ENCODE data around the gene HOTAIR.

Gene HOTAIR

GRCh38 chr12:53985692-53985993, 10.9 kb upstream of the HOTAIR start:
- no peak for DNase-seq

- DNase-seq = peak; percentile 58
Measured at GRCh38 chr12:53984901-53985691, 10.3 kb upstream of the HOTAIR start, which contains the start of gene HOXC10. HOXC10 (plus strand) TSS chr12:53985146; CDS start chr12:53985260, 114 bp downstream.

DNA sequence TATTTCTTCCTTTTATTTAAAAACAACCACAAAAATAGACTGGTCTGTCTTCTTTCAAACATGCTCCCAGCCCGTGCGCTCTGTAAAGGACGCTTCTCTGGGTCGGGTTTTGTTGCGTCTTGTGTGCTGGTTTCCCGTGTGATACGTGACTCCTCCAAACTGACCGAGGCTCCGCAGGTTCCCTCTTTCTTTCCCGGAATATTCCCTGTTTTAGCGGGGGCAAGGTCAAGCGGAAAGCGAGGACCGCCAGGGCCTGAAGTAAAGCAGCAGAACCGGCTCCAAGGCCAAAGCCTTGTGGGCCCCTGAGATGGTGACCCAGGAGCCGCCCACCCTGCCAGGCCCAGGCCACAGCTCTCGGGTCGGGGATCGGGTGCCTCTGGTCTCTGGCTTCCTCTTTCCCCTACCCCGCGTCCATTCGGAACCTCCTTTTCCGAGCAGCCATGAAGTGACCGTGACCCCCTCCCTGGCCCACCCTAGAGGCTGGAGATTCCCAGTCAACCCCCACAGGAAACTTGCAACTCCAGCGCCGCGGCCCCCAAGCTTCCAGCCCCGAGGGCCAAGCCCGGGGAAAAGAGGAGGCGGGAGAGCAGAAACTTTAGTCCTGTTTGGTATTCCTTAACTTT, 9.3 kb upstream of the HOTAIR start:
- no peak for DNase-seq

- no peak for DNase-seq
Measured at GRCh38 chr12:53983568-53983949, 8.8 kb upstream of the HOTAIR start.

GRCh38 chr12:53982648-53983567, 8.2 kb upstream of the HOTAIR start:
- DNase-seq = no peak

- DNase-seq = no peak
Measured at GRCh38 chr12:53981634-53982565, 7.1 kb upstream of the HOTAIR start.

DNA sequence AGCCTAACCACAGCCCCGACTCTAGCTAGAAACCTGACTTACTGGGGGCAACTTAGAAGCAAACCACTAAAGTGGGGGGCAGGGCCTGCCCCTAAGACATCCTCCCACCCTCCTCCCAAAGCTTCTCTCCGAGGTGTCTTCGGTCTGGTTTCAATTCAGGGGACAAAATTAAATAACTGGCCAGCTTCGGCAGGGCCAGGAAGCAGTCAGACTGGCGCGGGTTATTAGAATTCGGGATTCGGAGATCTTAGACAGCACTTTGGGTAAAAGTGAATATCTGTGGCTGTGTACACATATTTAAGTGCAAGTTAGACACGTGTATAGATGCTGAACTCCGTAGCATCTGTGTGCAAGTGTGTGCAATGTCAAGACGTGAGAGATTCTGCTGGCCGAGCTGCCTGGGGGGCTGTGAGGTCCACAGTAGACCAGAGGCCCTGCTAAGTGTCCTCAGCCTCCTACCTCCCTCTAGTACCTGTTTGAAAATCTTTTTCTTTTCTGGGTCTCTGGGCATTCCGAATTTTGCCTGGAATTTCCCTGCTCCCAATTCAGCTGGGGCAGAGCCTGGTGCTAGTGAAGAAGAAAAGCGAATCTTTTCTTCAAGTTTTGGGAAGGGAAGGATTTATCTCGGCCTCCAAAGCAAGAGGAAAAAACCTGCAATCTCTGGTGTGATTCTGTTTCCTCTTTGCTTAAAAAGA, 6.2 kb upstream of the HOTAIR start:
- no peak for DNase-seq

- no peak for DNase-seq
Measured at GRCh38 chr12:53980104-53980801, 5.5 kb upstream of the HOTAIR start.

GRCh38 chr12:53978477-53979356, 4.0 kb upstream of the HOTAIR start:
- no peak for DNase-seq

DNA sequence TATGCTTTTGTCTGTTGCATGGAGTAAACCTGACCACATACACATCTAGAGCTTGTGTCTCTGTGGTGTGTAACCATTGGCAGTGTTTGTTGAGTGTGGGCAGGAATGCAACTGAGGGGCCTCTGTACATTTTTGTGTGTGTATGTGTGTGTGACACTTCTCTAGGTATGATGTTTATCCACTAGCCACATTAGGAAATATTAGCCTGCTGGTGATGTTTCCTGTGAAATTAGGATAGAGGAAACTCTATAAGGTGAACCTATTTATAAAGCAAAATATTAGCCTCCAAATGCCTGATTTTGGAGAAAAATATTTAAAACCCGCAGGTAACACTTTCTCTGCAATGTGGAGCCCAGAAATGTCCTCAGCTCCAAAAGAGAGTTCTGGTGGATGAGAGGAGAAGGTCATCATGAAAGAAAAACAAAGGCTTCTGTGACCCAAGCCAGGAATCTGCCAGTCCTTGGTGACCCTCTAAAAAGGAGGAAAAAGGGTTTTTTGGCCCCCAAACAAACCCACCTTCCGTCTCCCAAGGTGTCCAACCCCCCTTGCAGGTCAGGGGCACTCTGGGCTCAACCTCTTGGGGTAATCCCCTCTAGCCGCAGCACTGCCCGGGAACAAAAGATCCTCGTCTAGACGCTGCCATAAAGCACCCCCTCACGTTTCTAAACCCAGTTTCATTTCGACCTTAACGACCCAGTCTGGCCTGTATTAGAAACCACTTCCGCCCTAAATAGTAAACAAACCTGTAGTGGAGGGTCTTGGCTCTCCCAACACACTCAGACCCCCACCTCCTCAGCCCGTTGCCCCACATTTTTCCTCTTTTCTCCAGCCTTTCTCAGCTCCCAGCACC, 3.1 kb upstream of the HOTAIR start:
- DNase-seq = no peak

GRCh38 chr12:53976823-53977595, 2.3 kb upstream of the HOTAIR start:
- no peak for DNase-seq

DNA sequence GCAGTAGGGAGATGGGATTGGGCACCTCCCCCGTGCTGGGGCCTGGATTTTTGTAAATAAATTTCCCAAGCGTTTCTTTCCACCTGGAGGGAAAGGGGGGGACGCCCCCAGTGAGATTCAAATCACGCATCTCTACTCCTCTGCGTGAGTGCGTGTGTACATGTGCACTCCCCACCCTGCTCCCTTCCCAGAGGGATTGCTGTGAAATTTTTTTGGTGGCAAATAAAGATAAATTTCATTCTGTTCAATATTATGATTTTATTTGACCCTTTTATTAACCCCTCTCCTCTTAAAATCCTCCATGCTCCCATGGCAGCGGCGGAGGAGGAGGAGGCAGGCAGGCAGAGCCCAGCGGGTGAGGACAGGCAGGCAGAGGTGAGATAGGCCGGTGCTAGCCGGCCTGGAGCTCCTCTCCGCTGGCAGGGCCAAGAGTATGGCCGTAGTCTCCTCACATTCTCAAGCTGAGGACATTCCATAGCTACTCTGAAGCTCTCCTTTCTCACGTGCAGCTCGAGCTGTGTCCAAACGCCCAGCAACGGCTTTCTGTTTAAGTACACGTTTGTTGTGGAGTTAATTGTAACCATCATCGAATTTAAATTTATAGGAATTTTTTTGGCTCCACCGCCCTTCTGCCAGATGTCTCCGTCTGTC, 1.5 kb upstream of the HOTAIR start:
- DNase-seq = no peak

DNA sequence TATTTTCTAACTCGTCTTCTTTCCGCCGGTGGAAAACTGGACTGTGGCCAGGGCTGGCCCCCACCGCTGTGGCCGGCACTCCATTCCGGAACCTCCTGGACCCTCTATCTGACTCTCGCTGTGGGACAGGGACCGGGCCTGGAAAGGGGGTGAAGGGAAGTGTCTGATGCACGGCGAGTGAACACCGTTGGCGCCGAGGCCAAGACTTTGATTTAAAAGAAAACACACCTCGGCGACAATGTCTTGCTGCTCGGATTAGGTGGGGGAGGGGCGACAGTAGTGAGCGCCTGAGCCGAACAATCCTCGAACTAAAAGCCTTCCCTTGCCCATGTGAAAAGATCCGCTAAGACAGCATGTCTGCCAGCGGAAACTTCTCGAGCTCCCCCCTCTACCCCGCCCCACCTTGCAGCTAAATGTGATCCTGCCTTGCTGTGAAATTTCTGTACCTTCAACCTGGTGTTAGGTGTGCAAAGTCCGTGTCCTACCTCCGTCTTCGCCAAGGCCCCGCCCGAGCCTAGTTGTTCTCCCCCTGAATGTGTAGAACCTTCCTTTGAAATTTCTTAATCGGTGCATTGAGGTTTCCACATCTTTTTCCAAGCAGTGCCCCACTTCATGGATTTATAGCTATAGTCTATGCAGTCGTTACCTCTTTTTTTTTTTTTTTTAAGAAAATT, 862 bp upstream of the HOTAIR start:
- DNase-seq = no peak

DNA sequence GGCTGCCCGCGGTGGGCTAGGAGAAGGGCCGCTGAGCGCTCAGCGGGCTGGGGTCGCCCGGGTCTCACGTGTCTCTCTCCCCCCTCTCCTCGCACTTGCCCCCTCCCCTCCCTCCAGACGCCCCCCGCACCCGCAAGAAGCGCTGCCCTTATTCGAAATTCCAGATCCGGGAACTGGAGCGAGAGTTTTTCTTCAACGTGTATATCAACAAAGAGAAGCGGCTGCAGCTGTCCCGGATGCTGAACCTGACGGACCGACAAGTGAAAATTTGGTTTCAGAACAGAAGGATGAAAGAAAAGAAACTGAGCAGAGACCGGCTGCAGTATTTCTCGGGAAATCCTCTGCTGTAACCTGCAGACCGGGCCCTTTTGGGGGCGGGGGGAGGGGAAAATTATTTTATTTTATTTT, 314 bp upstream of the HOTAIR start:
- DNase-seq = no peak

DNA sequence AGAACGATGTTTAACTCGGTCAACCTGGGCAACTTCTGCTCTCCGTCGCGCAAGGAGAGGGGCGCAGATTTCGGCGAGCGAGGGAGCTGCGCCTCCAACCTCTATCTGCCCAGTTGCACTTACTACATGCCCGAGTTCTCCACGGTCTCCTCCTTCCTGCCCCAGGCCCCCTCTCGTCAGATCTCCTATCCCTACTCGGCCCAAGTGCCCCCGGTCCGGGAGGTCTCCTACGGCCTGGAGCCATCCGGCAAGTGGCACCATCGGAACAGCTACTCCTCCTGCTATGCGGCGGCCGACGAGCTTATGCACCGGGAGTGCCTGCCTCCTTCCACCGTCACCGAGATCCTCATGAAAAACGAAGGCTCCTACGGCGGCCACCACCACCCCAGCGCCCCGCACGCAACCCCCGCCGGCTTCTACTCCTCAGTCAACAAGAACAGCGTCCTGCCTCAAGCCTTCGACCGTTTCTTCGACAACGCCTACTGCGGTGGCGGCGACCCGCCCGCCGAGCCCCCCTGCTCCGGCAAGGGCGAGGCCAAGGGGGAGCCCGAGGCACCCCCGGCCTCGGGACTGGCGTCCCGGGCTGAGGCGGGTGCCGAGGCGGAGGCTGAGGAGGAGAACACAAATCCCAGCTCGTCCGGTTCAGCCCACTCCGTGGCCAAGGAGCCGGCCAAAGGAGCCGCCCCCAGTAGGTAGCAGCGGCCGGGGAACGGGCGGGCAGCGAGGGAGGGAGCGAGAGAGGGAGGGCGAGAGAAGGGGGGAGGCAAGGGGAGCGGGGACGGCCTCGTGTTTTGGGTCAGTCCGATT, 1.3 kb downstream of the HOTAIR start:
- DNase-seq = no peak

DNA sequence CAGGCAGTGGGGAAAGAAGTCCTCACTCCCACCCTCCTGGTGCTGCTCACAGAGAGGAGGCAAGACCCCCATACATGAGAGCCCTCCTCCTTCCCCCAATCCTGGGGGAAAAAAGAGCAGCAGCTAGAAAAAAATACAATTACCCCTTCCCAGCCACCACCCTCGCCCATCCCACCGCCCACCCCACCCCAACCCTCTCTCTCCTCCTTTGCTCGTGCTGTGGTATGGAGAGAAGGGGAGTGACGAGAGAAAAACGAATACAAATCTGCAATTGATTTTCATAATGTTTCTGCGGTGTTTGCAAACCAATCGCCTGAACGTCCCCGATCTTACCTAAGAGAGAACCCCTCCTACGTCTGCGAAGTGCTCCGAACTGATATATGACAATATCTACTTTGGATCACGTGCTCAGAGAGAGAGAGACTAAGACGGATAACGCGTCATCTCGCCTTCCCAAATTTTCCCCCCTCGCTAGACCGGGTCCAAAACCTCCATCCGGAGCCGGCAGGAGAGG, 2.0 kb downstream of the HOTAIR start, which contains the start of gene HOXC11:
TSS of gene HOXC11 (plus strand) at position 405 of the 514 bp plus-strand sequence. CDS start 116 bp downstream, outside the sequence.
- no peak for DNase-seq

Measured in CD4-positive, alpha-beta T cell treated with Interleukin-4 for 4 hours (primary cell).